HepG2 (cell line): Measurements from ENCODE around the gene NYAP1. TPM values are rescaled to one million over a fixed set of nuclear protein-coding genes. Genes with fewer than 3 reads are reported as not detected.

Source experiments
- CBX2 ChIP-seq, 2 experiments: fragments of 200-600 bp in 1 of 2; sonication (generic); formaldehyde crosslinking in 1 of 2; IDR thresholded peaks; 2 replicates each; pipeline versions ENCODE4 v1.7.0 to v1.8.1; 2018 to 2022; ENCODE audit warnings: low read depth in 2 of 2, low read length in 1 of 2, mild to moderate bottlenecking in 1 of 2, missing genetic modification reagents in 1 of 2
- ETV6 ChIP-seq: sonication (generic); formaldehyde crosslinking; conservative IDR thresholded peaks from 2 replicates; pipeline ENCODE4 v1.4.0; 2020; ENCODE audit warnings: missing genetic modification reagents
- HMG20B ChIP-seq: conservative IDR thresholded peaks from 2 replicates; pipeline ENCODE4 v1.6.1; 2016; ENCODE audit warnings: missing genetic modification reagents, missing compliant biosample characterization
- JDP2 ChIP-seq: sonication (generic); formaldehyde crosslinking; IDR thresholded peaks from 2 replicates; pipeline ENCODE4 v1.8.1; 2022; ENCODE audit warnings: missing genetic modification reagents, borderline replicate concordance
- MED13 ChIP-seq: sonication (generic); formaldehyde crosslinking; IDR thresholded peaks from 2 replicates; pipeline ENCODE4 v1.5.0; 2020; ENCODE audit warnings: missing genetic modification reagents
- NFAT5 ChIP-seq: sonication (generic); formaldehyde crosslinking; IDR thresholded peaks from 2 replicates; pipeline ENCODE4 v1.4.0; 2020; ENCODE audit warnings: missing genetic modification reagents
- RFXANK ChIP-seq: IDR thresholded peaks from 2 replicates; pipeline ENCODE4 v1.6.1; 2016
- U2AF2 ChIP-seq: fragments of 200-400 bp; formaldehyde crosslinking; IDR thresholded peaks from 2 replicates; pipeline ENCODE4 v1.6.1; 2017; ENCODE audit warnings: low read depth, mild to moderate bottlenecking, low read length
- ZBTB26 ChIP-seq: IDR thresholded peaks from 2 replicates; pipeline ENCODE4 v1.6.1; 2016; ENCODE audit warnings: missing compliant biosample characterization, missing genetic modification reagents, borderline replicate concordance
- ZEB1 ChIP-seq: IDR thresholded peaks from 2 replicates; pipeline ENCODE4 v1.6.1; 2012; ENCODE audit warnings: mild to moderate bottlenecking, low read depth, inconsistent platforms; ENCODE audit not compliant: insufficient replicate concordance
- ZNF512 ChIP-seq: sonication (generic); formaldehyde crosslinking; IDR thresholded peaks from 2 replicates; pipeline ENCODE4 v1.4.0; 2020; ENCODE audit warnings: mild to moderate bottlenecking, missing genetic modification reagents
- ZNF552 ChIP-seq: sonication (generic); formaldehyde crosslinking; IDR thresholded peaks from 2 replicates; pipeline ENCODE4 v1.9.0; 2022; ENCODE audit warnings: missing genetic modification reagents, mild to moderate bottlenecking, borderline replicate concordance
- ZNF564 ChIP-seq: sonication (generic); formaldehyde crosslinking; IDR thresholded peaks from 2 replicates; pipeline ENCODE4 v1.8.1; 2023; ENCODE audit warnings: mild to moderate bottlenecking, missing genetic modification reagents
- ZNF609 ChIP-seq: sonication (generic); formaldehyde crosslinking; IDR thresholded peaks from 2 replicates; pipeline ENCODE4 v1.4.0; 2020; ENCODE audit warnings: mild to moderate bottlenecking, missing genetic modification reagents, borderline replicate concordance
- ZNF740 ChIP-seq: sonication (generic); formaldehyde crosslinking; IDR thresholded peaks from 2 replicates; pipeline ENCODE4 v1.4.0; 2020; ENCODE audit warnings: missing genetic modification reagents
- ZSCAN25 ChIP-seq: sonication (generic); formaldehyde crosslinking; IDR thresholded peaks from 2 replicates; pipeline ENCODE4 v1.8.0; 2022; ENCODE audit warnings: mild to moderate bottlenecking, missing genetic modification reagents
- polyA plus RNA-seq, 8 experiments: library from polyadenylated mRNA; depleted of rRNA in 3 of 8; stranded (reverse) in 7 of 8; unstranded in 1 of 8; fragments of >200 nt; fragmentation: Illumina TruSeq in 4 of 8; extraction: Trizol in 4 of 8; gene quantifications; 2 replicates each; pipeline versions ENCODE4 v1.2.1 to v1.2.3, GENCODE V29; 2011 to 2016; ENCODE audit warnings: low read depth in 4 of 8, missing spikeins in 1 of 8, mixed read lengths in 1 of 8; ENCODE audit not compliant: insufficient read depth in 1 of 8
- total RNA-seq, 5 experiments: library from RNA; depleted of rRNA; stranded (reverse); fragments of >200 nt; fragmentation: Illumina TruSeq; extraction: Trizol; gene quantifications; 2 replicates each; pipeline ENCODE4 v1.2.3, GENCODE V29; 2016; ENCODE audit warnings: low read depth in 1 of 5

Gene NYAP1
- total and polyA plus RNA-seq, 2 of the 13 experiments (the other 11 are each of a cell fraction or from before 2014, with no cell fraction given), result 0.15 to 0.46 TPM

GRCh38 chr7:100540073-100540723 is 56.5 kb downstream of the NYAP1 start (continued):
- TF ChIP-seq NFAT5 (CRISPR knock-in tag), result no peak
- TF ChIP-seq RFXANK, result 0 out of 2 replicates have a peak, but pooled peaks have one; percentile 17
- no peak for TF ChIP-seq ETV6 (CRISPR knock-in tag)
- no peak for TF ChIP-seq CBX2 (IDR thresholded peaks at IDR 0.05; ENCODE audit: low read depth, low read length)
- TF ChIP-seq CBX2 (CRISPR knock-in tag; IDR thresholded peaks at IDR 0.05; ENCODE audit: low read depth), result no peak
- no peak for TF ChIP-seq ZNF512 (CRISPR knock-in tag)
- TF ChIP-seq ZNF740 (CRISPR knock-in tag), result peak; percentile 85
- TF ChIP-seq ZNF552 (CRISPR knock-in tag), result no peak
- TF ChIP-seq U2AF2, result no peak
- TF ChIP-seq ZSCAN25 (CRISPR knock-in tag), result 0 out of 2 replicates have a peak, but pooled peaks have one; percentile 14
- no peak for TF ChIP-seq ZNF564 (CRISPR knock-in tag)
- no peak for TF ChIP-seq ZBTB26 (CRISPR knock-in tag)
- TF ChIP-seq MED13 (CRISPR knock-in tag), result peak; percentile 71
- no peak for TF ChIP-seq JDP2 (CRISPR knock-in tag)
- TF ChIP-seq ZNF609 (CRISPR knock-in tag), result no peak
- TF ChIP-seq ZEB1, result no peak
- TF ChIP-seq HMG20B (CRISPR knock-in tag), result no peak
